Upper lobe of right lung (tissue), 1 donor: Measurements from ENCODE around the gene TMPRSS4. TPM values are rescaled to one million over a fixed set of nuclear protein-coding genes. Genes with fewer than 3 reads are reported as not detected.

Experiments used
- ATAC-seq: fragments of 200-7000 bp; cut with Tn5 transposase; one replicate; pipeline ENCODE4 v1.9.1; 2020; ENCODE audit warnings: mild to moderate bottlenecking, moderate library complexity
- DNase-seq: peaks from one replicate; pipeline ENCODE4 v3.0.0-alpha.2; 2020
- H3K27ac ChIP-seq: fragments of 200-600 bp; one replicate; pipeline ENCODE4 v1.8.0; 2022
- H3K27me3 ChIP-seq: fragments of 200-600 bp; one replicate; pipeline ENCODE4 v1.8.0; 2022; ENCODE audit warnings: mild to moderate bottlenecking
- H3K36me3 ChIP-seq: fragments of 200-600 bp; one replicate; pipeline ENCODE4 v1.8.0; 2022
- H3K4me1 ChIP-seq: fragments of 200-600 bp; one replicate; pipeline ENCODE4 v1.8.0; 2022
- H3K4me3 ChIP-seq: fragments of 200-600 bp; one replicate; pipeline ENCODE4 v1.8.0; 2022; ENCODE audit warnings: mild to moderate bottlenecking
- H3K9me3 ChIP-seq: fragments of 200-600 bp; one replicate; pipeline ENCODE4 v1.8.0; 2022
- intact Hi-C: fragments of 100-400 bp; cut with DNase I; formaldehyde crosslinking; loops from one replicate; pipeline ENCODE4 v1.11.0; 2022
- long read RNA-seq: library from polyadenylated mRNA; unstranded; transcript quantifications from one replicate; pipeline ENCODE4 v2.0.0, GENCODE V29; 2021
- total RNA-seq: library from RNA; stranded (reverse); fragmentation: NEBNext Ultra II Directional; extraction: Animal tissue kit (Norgen Biotek cat#: 25700); gene quantifications from one replicate; pipeline ENCODE4 v1.2.1, GENCODE V29; 2021
- TF ChIP-seq, protein P1 (sequence below): fragments of 200-600 bp; IDR thresholded peaks from one replicate; pipeline ENCODE4 v1.8.0; 2022; ENCODE audit warnings: antibody characterized with exemption
- donor health status: DM: no; HTN: yes; CAD: no; lungs with severe emphysema.

Gene TMPRSS4, protein sequence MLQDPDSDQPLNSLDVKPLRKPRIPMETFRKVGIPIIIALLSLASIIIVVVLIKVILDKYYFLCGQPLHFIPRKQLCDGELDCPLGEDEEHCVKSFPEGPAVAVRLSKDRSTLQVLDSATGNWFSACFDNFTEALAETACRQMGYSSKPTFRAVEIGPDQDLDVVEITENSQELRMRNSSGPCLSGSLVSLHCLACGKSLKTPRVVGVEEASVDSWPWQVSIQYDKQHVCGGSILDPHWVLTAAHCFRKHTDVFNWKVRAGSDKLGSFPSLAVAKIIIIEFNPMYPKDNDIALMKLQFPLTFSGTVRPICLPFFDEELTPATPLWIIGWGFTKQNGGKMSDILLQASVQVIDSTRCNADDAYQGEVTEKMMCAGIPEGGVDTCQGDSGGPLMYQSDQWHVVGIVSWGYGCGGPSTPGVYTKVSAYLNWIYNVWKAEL
- total RNA-seq: 3.0 TPM
- long read RNA-seq, full-length matches to known transcripts: 1 of 1 reads
- long read RNA-seq, partial matches to known transcripts: 0 of 1 reads
- long read RNA-seq, other reads (novel, unspliced or antisense): 0 of 1 reads

DNA sequence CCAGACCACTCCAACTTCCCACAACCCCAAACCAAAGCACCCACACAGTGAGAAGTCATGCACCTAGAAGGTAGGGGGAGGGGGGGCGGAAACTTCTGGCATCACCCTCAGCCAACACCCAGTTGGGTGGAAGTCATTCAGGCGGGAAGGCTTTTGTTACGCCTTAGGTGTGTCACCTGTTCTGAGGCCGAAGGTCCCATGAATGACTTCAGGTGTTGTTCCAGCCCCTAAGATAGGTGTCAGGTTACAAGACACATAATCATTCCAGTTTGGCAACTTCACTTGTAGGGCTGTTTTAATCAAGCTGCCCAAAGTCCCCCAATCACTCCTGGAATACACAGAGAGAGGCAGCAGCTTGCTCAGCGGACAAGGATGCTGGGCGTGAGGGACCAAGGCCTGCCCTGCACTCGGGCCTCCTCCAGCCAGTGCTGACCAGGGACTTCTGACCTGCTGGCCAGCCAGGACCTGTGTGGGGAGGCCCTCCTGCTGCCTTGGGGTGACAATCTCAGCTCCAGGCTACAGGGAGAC is at the start of gene TMPRSS4:
TSS of gene TMPRSS4 (plus strand) at position 325 of the 528 bp plus-strand sequence. CDS start 225 bp downstream, outside the sequence.
- Histone ChIP-seq H3K27me3 (peaks cover 4% of the 10 kb centered on the region), H3K4me1 (no peaks in the 10 kb centered on the region), H3K36me3 (no peaks in the 10 kb centered on the region), H3K9me3 (no peaks in the 10 kb centered on the region), H3K27ac (no peak within 1 kb of the TSS), H3K4me3 (no peak within 1 kb of the TSS)
- intact Hi-C loops: no loop called here
- TF ChIP-seq, protein P1, sequence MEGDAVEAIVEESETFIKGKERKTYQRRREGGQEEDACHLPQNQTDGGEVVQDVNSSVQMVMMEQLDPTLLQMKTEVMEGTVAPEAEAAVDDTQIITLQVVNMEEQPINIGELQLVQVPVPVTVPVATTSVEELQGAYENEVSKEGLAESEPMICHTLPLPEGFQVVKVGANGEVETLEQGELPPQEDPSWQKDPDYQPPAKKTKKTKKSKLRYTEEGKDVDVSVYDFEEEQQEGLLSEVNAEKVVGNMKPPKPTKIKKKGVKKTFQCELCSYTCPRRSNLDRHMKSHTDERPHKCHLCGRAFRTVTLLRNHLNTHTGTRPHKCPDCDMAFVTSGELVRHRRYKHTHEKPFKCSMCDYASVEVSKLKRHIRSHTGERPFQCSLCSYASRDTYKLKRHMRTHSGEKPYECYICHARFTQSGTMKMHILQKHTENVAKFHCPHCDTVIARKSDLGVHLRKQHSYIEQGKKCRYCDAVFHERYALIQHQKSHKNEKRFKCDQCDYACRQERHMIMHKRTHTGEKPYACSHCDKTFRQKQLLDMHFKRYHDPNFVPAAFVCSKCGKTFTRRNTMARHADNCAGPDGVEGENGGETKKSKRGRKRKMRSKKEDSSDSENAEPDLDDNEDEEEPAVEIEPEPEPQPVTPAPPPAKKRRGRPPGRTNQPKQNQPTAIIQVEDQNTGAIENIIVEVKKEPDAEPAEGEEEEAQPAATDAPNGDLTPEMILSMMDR: no peak
- ATAC-seq (peak; percentile 61), DNase-seq (no peak)

DNA sequence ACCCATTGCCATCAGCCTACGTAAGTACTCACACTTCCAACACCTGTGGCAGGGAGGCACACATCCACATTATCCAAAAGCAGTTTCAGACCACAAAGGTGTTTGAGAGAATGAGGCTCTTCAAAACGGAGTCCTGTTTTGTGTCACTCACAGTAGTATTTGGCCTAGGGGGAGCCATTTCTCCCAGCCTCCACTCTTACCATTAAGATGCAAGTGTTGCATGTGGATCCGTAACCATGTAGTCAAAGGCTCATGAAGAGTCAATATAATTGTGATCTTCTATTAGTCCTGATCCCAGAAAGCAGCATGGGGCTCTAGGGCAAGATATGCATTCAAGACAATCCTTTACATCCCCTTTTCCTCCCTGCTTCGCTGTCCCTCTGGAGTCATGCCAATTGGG is 49.2 kb upstream of the TMPRSS4 start:
- TF ChIP-seq, protein P1: no peak
- Histone ChIP-seq H3K36me3 (no peaks in the 10 kb centered on the region), H3K27me3 (no peaks in the 10 kb centered on the region), H3K4me3 (no peak overlapping the region), H3K4me1 (no peaks in the 10 kb centered on the region), H3K9me3 (no peaks in the 10 kb centered on the region), H3K27ac (no peak overlapping the region)
- DNase-seq: no peak
- ATAC-seq: no peak
- intact Hi-C loops: no loop called here

DNA sequence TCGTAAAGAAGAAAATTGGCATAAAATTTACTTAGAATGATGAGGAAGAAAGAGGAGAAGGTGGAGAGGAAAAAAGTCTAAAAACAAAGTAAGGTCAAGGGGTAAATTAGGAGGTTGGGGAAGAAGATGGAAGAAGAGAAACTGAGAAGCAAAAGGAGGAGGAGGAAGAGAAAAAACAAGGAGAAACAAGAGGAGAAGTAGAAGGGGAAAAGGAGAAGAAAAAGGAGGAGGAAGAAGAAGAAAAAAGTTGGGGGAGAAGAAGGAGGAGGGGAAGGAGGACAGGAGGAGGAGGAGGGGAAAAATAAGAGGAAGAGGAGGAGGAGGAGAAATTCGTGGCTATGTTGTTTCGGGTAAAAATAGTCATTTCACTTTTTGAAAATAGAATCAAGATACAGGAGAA is 48.3 kb upstream of the TMPRSS4 start:
- no peak for DNase-seq
- no peak for ATAC-seq
- intact Hi-C loops: no loop called here
- TF ChIP-seq, protein P1: no peak
- no peak overlapping the region for H3K4me3 ChIP-seq
- H3K27me3 ChIP-seq: no peaks in the 10 kb centered on the region
- H3K36me3 ChIP-seq: no peaks in the 10 kb centered on the region
- H3K27ac ChIP-seq: no peak overlapping the region
- H3K9me3 ChIP-seq: no peaks in the 10 kb centered on the region
- H3K4me1 ChIP-seq: no peaks in the 10 kb centered on the region

DNA sequence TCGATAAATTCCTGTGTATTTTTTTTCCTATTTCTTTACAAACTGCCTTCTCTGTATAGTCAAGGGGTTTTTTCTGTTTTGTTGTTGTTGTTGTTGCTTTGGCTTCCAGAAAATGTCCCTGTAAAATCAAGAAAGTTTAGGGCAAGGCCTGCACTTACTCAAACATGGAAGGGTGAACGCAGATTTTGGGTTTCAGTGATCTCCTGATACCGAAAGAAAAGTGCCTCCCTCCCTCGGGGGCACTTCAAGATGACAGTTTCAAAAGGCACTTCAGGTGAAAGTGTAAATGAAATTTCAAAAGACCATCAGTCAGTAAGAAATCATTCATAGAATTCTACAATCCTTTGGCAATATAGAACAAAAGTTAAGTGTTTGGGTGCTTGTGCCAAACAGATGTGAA is 43.4 kb upstream of the TMPRSS4 start:
- no peaks in the 10 kb centered on the region for H3K9me3 ChIP-seq
- TF ChIP-seq, protein P1: no peak
- H3K4me1 ChIP-seq: no peaks in the 10 kb centered on the region
- intact Hi-C loops: no loop called here
- H3K4me3 ChIP-seq: no peak overlapping the region
- no peak overlapping the region for H3K27ac ChIP-seq
- ATAC-seq: no peak
- no peaks in the 10 kb centered on the region for H3K36me3 ChIP-seq
- no peaks in the 10 kb centered on the region for H3K27me3 ChIP-seq
- DNase-seq: no peak

DNA sequence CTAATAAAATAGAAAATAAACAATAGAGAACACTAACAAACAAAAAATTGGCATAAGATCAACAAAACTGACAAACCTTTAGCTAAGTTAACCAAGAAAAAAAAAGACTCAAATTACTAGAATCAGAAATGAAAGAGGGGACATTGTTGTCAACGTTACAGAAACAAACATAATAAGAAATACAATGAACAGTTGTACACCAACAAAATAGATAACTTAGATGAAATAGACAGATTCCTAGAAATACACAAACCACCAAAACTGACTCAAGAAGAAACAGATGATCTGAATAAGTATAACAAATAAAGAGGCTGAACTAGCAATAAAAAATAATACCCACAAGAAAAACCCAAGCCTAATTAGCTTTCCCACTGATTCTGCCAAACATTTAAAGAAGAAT is 34.7 kb upstream of the TMPRSS4 start:
- Histone ChIP-seq H3K27ac (no peak overlapping the region), H3K36me3 (no peaks in the 10 kb centered on the region), H3K9me3 (no peaks in the 10 kb centered on the region), H3K4me1 (no peaks in the 10 kb centered on the region), H3K4me3 (no peak overlapping the region), H3K27me3 (no peaks in the 10 kb centered on the region)
- intact Hi-C loops: no loop called here
- DNase-seq (no peak), ATAC-seq (no peak)
- TF ChIP-seq, protein P1: no peak
